Breast epithelium (tissue), 4 donors: ENCODE results near the gene DYSF. TPM values are rescaled to one million over a fixed set of nuclear protein-coding genes. Genes with fewer than 3 reads are reported as not detected.

Source experiments
- DNase-seq, 2 donors: peaks; one replicate each; pipeline ENCODE4 v3.0.0-alpha.2; 2019; ENCODE audit warnings: low spot score in 2 of 2
- H3K27ac ChIP-seq, 2 donors: fragments of 200-600 bp; sonication (generic) in 1 of 2; one replicate each; pipeline ENCODE4 v1.5.1; 2016 to 2019; ENCODE audit warnings: mild to moderate bottlenecking in 1 of 2
- H3K27me3 ChIP-seq, 2 donors: fragments of 200-600 bp; sonication (generic) in 1 of 2; one replicate each; pipeline versions ENCODE4 v1.5.1 to v1.6.0; 2017 to 2019; ENCODE audit warnings: control low read depth in 1 of 2, mild to moderate bottlenecking in 1 of 2
- H3K36me3 ChIP-seq: fragments of 200-600 bp; one replicate; pipeline ENCODE4 v1.5.1; 2019
- H3K4me1 ChIP-seq, 2 donors: fragments of 200-600 bp; sonication (generic); one replicate each; pipeline ENCODE4 v1.5.1; 2016 to 2019; ENCODE audit warnings: control low read depth in 1 of 2
- H3K4me3 ChIP-seq, 3 donors: fragments of 200-600 bp; sonication (generic); 1 replicate in 2 of 3; 2 replicates in 1 of 3; pipeline ENCODE4 v1.5.1; 2016 to 2019; ENCODE audit warnings: mild to moderate bottlenecking in 3 of 3, moderate library complexity in 2 of 3
- H3K9me3 ChIP-seq, 2 donors: fragments of 200-600 bp; sonication (generic) in 1 of 2; one replicate each; pipeline ENCODE4 v1.5.1; 2016 to 2019; ENCODE audit warnings: control low read depth in 1 of 2
- CTCF ChIP-seq, 3 donors: fragments of 450-650 bp; IDR thresholded peaks; one replicate each; pipeline ENCODE4 v1.5.1; 2016 to 2017; ENCODE audit warnings: antibody characterized with exemption in 3 of 3, mild to moderate bottlenecking in 3 of 3, moderate library complexity in 3 of 3
- POLR2A ChIP-seq: fragments of 450-650 bp; IDR thresholded peaks from one replicate; pipeline ENCODE4 v1.6.1; 2016; ENCODE audit warnings: antibody characterized with exemption, mild to moderate bottlenecking, moderate library complexity
- POLR2AphosphoS5 ChIP-seq, 3 donors: sonication (generic); formaldehyde crosslinking; IDR thresholded peaks; one replicate each; pipeline ENCODE4 v1.6.1; 2017; ENCODE audit warnings: antibody characterized with exemption in 3 of 3
- intact Hi-C: fragments of 100-400 bp; cut with DNase I; formaldehyde crosslinking; loops from one replicate; pipeline ENCODE4 v1.15.1; 2023; ENCODE audit warnings: low total_unique reads
- total RNA-seq, 3 donors: library from RNA; depleted of rRNA; stranded (reverse); fragments of >200 nt; gene quantifications; one replicate each; pipeline ENCODE4 v1.1.0, GENCODE V29; 2016

Gene DYSF
- total RNA-seq, 3 donors from 2014 or later: 3.0 to 15.7 (median 4.8) TPM

- TF ChIP-seq CTCF (IDR thresholded peaks at IDR 0.05): no peak
- TF ChIP-seq POLR2AphosphoS5 (IDR thresholded peaks at IDR 0.05): no peak
- TF ChIP-seq POLR2A: no peak
- intact Hi-C loops: no loop called here
- Histone ChIP-seq H3K27me3 (peaks cover 0 to 6% of the 10 kb centered on the region in 2 donors), H3K4me3 (peak overlapping the region in 1 of 3 donors; percentile 15), H3K27ac (no peak overlapping the region), H3K36me3 (no peaks in the 10 kb centered on the region), H3K9me3 (no peaks in the 10 kb centered on the region), H3K4me1 (no peaks in the 10 kb centered on the region)
- DNase-seq: peak in 1 of 2 donors; percentile 39
These were observed 72.8 kb downstream of the DYSF start for GRCh38 chr2:71526141-71526540.

- Histone ChIP-seq H3K4me3 (no peak overlapping the region), H3K27me3 (peaks cover 0 to 6% of the 10 kb centered on the region in 2 donors), H3K9me3 (no peaks in the 10 kb centered on the region), H3K4me1 (no peaks in the 10 kb centered on the region), H3K27ac (no peak overlapping the region), H3K36me3 (no peaks in the 10 kb centered on the region)
- no peak for TF ChIP-seq POLR2AphosphoS5 (IDR thresholded peaks at IDR 0.05)
- no peak for TF ChIP-seq CTCF (IDR thresholded peaks at IDR 0.05)
- no peak for TF ChIP-seq POLR2A
- intact Hi-C loops: no loop called here
- DNase-seq: peak in 1 of 2 donors; percentile 14
These were observed 73.6 kb downstream of the DYSF start for GRCh38 chr2:71526975-71527374.

- DNase-seq: peak in 1 of 2 donors; percentile 24
- Histone ChIP-seq H3K9me3 (no peaks in the 10 kb centered on the region), H3K36me3 (no peaks in the 10 kb centered on the region), H3K27me3 (peaks cover 0 to 6% of the 10 kb centered on the region in 2 donors), H3K27ac (no peak overlapping the region), H3K4me3 (no peak overlapping the region), H3K4me1 (no peaks in the 10 kb centered on the region)
- TF ChIP-seq POLR2AphosphoS5 (IDR thresholded peaks at IDR 0.05) (no peak), CTCF (IDR thresholded peaks at IDR 0.05) (no peak), POLR2A (no peak)
- intact Hi-C loops: no loop called here
These were observed 74.8 kb downstream of the DYSF start for GRCh38 chr2:71528131-71528591.

- DNase-seq: peak in 1 of 2 donors; percentile 10
- Histone ChIP-seq H3K4me1 (no peaks in the 10 kb centered on the region), H3K27ac (no peak overlapping the region), H3K9me3 (no peaks in the 10 kb centered on the region), H3K4me3 (no peak overlapping the region), H3K27me3 (peaks cover 0 to 6% of the 10 kb centered on the region in 2 donors), H3K36me3 (no peaks in the 10 kb centered on the region)
- intact Hi-C loops: no loop called here
- TF ChIP-seq CTCF (IDR thresholded peaks at IDR 0.05) (no peak), POLR2AphosphoS5 (IDR thresholded peaks at IDR 0.05) (no peak), POLR2A (no peak)
These were observed 75.4 kb downstream of the DYSF start for GRCh38 chr2:71528749-71529148.

GRCh38 chr2:71530211-71530610, 76.8 kb downstream of the DYSF start:
- no peaks in the 10 kb centered on the region for H3K4me1 ChIP-seq
- H3K27ac ChIP-seq: no peak overlapping the region
- H3K4me3 ChIP-seq: no peak overlapping the region
- peak in 1 of 2 donors; percentile 49 for DNase-seq
- no peaks in the 10 kb centered on the region for H3K9me3 ChIP-seq
- intact Hi-C loops: no loop called here
- H3K36me3 ChIP-seq: no peaks in the 10 kb centered on the region
- peaks cover 0 to 9% of the 10 kb centered on the region in 2 donors for H3K27me3 ChIP-seq
- TF ChIP-seq CTCF (IDR thresholded peaks at IDR 0.05) (no peak), POLR2AphosphoS5 (IDR thresholded peaks at IDR 0.05) (no peak), POLR2A (no peak)
